Activated CD4-positive, alpha-beta T cell treated with anti-CD3 and anti-CD28 coated beads for 36 hours (primary cell): ENCODE results near the gene DLL4. TPM values are rescaled to one million over a fixed set of nuclear protein-coding genes. Genes with fewer than 3 reads are reported as not detected.

Experiments used
- ATAC-seq: fragments of 200-7000 bp; cut with Tn5 transposase; one replicate; pipeline ENCODE4 v1.10.0; 2021; ENCODE audit warnings: mild to moderate bottlenecking, moderate library complexity
- CTCF ChIA-PET: fragments of 350-600 bp; sonication (Branson Sonifier 250); formaldehyde crosslinking; loops from one replicate; lab custom pipeline; 2021; ENCODE audit warnings: antibody characterized with exemption; lab: Charles Lee
- POLR2A ChIA-PET: fragments of 350-600 bp; sonication (Branson Sonifier 250); formaldehyde crosslinking; loops from one replicate; lab custom pipeline; 2021; ENCODE audit warnings: antibody characterized with exemption, inconsistent platforms; lab: Charles Lee
- DNase-seq: peaks from one replicate; pipeline ENCODE4 v3.0.0-alpha.2; 2020
- H3K27ac Mint-ChIP-seq: one replicate; pipeline ENCODE4 v1.8.0; 2021; ENCODE audit warnings: mixed read lengths
- H3K27me3 Mint-ChIP-seq: one replicate; pipeline ENCODE4 v1.8.0; 2021; ENCODE audit warnings: mixed read lengths
- H3K36me3 Mint-ChIP-seq: one replicate; pipeline ENCODE4 v1.8.0; 2021; ENCODE audit warnings: low read depth, mixed read lengths
- H3K4me1 Mint-ChIP-seq: one replicate; pipeline ENCODE4 v1.8.0; 2021; ENCODE audit warnings: mixed read lengths
- H3K4me3 Mint-ChIP-seq: one replicate; pipeline ENCODE4 v1.8.0; 2021; ENCODE audit warnings: mild to moderate bottlenecking, moderate library complexity, mixed read lengths
- H3K9me3 Mint-ChIP-seq: one replicate; pipeline ENCODE4 v1.8.0; 2021; ENCODE audit warnings: low read depth, mixed read lengths
- intact Hi-C, 2 experiments: fragments of 100-400 bp; cut with DNase I in 1 of 2; cut with micrococcal nuclease in 1 of 2; formaldehyde crosslinking; loops; one replicate each; pipeline versions ENCODE4 v1.14.2 to v1.15.1; 2022 to 2024; cut with DNase I, micrococcal nuclease
- total RNA-seq, 2 experiments: library from RNA; stranded (reverse); gene quantifications; one replicate each; pipeline ENCODE4 v1.2.3, GENCODE V29; 2021

The DLL4 gene
- total RNA-seq, 2 experiments from 2014 or later = 0.18 to 0.30 TPM

DNA sequence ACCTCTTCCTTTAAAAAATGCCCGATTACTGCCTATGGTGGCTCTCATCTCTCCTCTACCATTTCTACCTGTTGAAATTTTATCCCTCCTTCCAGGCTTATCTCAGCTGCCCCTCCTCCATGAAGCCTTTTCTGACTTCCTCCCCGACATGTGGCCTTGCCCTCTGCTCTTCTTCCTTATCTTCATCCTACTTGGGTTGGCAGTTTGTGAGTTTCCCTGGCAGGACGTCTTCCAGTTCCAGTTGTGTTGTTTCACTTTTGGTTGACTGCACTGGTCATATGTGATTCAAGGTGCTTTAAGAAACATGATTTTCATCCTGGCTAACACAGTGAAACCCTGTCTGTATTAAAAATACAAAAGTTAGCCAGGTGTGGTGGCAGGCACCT, 4.4 kb downstream of the DLL4 start:
- peaks cover 22% of the 10 kb centered on the region for H3K4me1 Mint-ChIP-seq
- CTCF ChIA-PET = interaction anchor here (10.5 kb wide), 1 partner anchor 27 kb away, joined by 98 read pairs; no protein-coding TSS in a partner anchor
- intact Hi-C loops = loop anchor here in 1 of 2 experiments (10.0 kb wide), 1 partner anchor 91 kb away; no protein-coding TSS in a partner anchor
- no peaks in the 10 kb centered on the region for H3K9me3 Mint-ChIP-seq
- no peak for DNase-seq
- no peak overlapping the region for H3K4me3 Mint-ChIP-seq
- H3K27ac Mint-ChIP-seq = no peak overlapping the region
- H3K36me3 Mint-ChIP-seq = no peaks in the 10 kb centered on the region
- POLR2A ChIA-PET = no interaction called here
- ATAC-seq = no peak
- peaks cover 38% of the 10 kb centered on the region for H3K27me3 Mint-ChIP-seq

DNA sequence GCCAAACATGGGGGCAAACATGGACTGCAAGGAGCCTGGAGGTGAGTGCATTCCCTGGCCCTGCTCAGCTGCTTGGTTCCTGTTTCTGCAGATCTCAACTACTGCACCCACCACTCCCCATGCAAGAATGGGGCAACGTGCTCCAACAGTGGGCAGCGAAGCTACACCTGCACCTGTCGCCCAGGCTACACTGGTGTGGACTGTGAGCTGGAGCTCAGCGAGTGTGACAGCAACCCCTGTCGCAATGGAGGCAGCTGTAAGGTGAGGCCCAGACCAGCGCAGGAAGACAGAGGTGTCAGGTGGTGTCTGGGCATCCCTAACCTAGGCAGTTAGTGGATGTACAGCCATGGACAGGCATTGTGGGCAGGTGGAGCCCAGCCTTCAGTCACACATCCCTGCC, 5.3 kb downstream of the DLL4 start:
- Mint-ChIP-seq H3K9me3 (no peaks in the 10 kb centered on the region), H3K27me3 (peaks cover 30% of the 10 kb centered on the region), H3K27ac (no peak overlapping the region), H3K4me1 (peaks cover 14% of the 10 kb centered on the region), H3K4me3 (no peak overlapping the region), H3K36me3 (no peaks in the 10 kb centered on the region)
- POLR2A ChIA-PET = no interaction called here
- DNase-seq (no peak), ATAC-seq (no peak)
- intact Hi-C loops = loop anchor here in 1 of 2 experiments (10.0 kb wide), 1 partner anchor 90 kb away; no protein-coding TSS in a partner anchor
- CTCF ChIA-PET = interaction anchor here (0.6 to 0.9 kb wide), 2 partner anchors 11 to 18 kb away, joined by 3 to 6 read pairs; partner anchors contain the start of gene CHAC1

DNA sequence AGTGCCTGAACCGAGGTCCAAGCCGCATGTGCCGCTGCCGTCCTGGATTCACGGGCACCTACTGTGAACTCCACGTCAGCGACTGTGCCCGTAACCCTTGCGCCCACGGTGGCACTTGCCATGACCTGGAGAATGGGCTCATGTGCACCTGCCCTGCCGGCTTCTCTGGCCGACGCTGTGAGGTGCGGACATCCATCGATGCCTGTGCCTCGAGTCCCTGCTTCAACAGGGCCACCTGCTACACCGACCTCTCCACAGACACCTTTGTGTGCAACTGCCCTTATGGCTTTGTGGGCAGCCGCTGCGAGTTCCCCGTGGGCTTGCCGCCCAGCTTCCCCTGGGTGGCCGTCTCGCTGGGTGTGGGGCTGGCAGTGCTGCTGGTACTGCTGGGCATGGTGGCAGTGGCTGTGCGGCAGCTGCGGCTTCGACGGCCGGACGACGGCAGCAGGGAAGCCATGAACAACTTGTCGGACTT, 7.1 kb downstream of the DLL4 start:
- ChIA-PET POLR2A (no interaction called here), CTCF (interaction anchor here (0.6 to 0.8 kb wide), 5 partner anchors 16 to 154 kb away, joined by 3 to 4 read pairs (median 4); partner anchors contain the start of gene CHAC1)
- Mint-ChIP-seq H3K27me3 (peaks cover 16% of the 10 kb centered on the region), H3K27ac (no peak overlapping the region), H3K9me3 (no peaks in the 10 kb centered on the region), H3K4me3 (no peak overlapping the region), H3K4me1 (peaks cover 12% of the 10 kb centered on the region), H3K36me3 (no peaks in the 10 kb centered on the region)
- intact Hi-C loops = loop anchor here in 1 of 2 experiments (10.0 kb wide), 1 partner anchor 89 kb away; no protein-coding TSS in a partner anchor
- no peak for DNase-seq
- no peak for ATAC-seq

DNA sequence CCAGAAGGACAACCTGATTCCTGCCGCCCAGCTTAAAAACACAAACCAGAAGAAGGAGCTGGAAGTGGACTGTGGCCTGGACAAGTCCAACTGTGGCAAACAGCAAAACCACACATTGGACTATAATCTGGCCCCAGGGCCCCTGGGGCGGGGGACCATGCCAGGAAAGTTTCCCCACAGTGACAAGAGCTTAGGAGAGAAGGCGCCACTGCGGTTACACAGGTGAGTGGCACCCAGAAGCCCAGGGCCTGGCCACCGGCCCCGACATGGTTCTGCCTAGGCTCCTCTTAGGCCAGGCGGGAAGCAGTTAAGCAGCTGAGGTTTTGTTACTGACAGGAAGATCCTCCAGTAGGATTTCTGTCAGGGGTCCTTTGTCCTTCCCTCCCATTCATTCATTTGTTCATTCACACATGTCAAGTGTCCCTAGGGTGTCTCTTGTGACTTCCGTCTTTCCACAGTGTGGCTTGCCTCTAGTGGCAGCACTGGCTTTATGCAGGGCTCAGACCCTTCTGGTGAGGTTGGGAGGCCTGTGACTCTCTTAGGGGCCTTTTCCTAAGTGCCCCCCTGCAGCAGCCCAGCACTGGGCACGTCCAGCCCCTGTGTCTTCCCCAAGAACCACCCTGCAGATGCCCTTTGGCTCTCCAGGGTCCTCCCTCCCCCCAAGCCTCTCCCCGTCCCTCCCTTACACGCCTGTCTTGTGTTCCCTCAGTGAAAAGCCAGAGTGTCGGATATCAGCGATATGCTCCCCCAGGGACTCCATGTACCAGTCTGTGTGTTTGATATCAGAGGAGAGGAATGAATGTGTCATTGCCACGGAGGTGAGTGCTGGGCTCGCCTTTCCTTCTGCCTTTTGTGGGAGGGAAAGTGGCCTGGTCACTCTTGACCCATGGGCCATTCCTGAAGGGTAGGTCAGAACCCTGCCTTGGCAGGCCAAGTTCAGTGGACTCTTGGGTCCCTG, 7.8 kb downstream of the DLL4 start:
- no peak overlapping the region for H3K4me3 Mint-ChIP-seq
- CTCF ChIA-PET = interaction anchor here (0.7 to 0.8 kb wide), 4 partner anchors 15 to 45 kb away, joined by 3 to 4 read pairs (median 4); partner anchors contain the start of gene CHAC1
- no peak for DNase-seq
- intact Hi-C loops = loop anchor here in 1 of 2 experiments (10.0 kb wide), 1 partner anchor 88 kb away; no protein-coding TSS in a partner anchor
- H3K27me3 Mint-ChIP-seq = peaks cover 9% of the 10 kb centered on the region
- ATAC-seq = no peak
- no peaks in the 10 kb centered on the region for H3K36me3 Mint-ChIP-seq
- H3K27ac Mint-ChIP-seq = no peak overlapping the region
- POLR2A ChIA-PET = interaction anchor here (0.6 kb wide), 1 partner anchor 115 kb away, joined by 4 read pairs; no protein-coding TSS in a partner anchor
- H3K9me3 Mint-ChIP-seq = no peaks in the 10 kb centered on the region
- H3K4me1 Mint-ChIP-seq = peaks cover 14% of the 10 kb centered on the region

DNA sequence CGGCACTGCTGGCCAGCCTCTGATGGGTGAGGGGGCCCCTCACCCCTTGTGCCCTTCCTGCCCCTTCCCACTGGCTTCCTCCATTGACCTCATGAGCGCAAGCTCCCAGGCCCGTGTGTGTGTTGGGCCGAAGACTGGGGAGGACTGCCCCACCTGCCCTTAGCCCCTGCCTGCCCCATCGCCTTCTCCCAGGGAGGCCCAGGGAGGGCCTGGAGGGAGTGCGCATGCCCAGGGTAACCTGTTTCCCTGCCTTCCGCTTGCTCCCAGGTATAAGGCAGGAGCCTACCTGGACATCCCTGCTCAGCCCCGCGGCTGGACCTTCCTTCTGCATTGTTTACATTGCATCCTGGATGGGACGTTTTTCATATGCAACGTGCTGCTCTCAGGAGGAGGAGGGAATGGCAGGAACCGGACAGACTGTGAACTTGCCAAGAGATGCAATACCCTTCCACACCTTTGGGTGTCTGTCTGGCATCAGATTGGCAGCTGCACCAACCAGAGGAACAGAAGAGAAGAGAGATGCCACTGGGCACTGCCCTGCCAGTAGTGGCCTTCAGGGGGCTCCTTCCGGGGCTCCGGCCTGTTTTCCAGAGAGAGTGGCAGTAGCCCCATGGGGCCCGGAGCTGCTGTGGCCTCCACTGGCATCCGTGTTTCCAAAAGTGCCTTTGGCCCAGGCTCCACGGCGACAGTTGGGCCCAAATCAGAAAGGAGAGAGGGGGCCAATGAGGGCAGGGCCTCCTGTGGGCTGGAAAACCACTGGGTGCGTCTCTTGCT, 8.8 kb downstream of the DLL4 start:
- peak; percentile 36 for DNase-seq
- H3K36me3 Mint-ChIP-seq = no peaks in the 10 kb centered on the region
- CTCF ChIA-PET = no interaction called here
- H3K27me3 Mint-ChIP-seq = peaks cover 4% of the 10 kb centered on the region
- peaks cover 21% of the 10 kb centered on the region for H3K4me1 Mint-ChIP-seq
- POLR2A ChIA-PET = interaction anchor here (0.6 kb wide), 1 partner anchor 114 kb away, joined by 4 read pairs; no protein-coding TSS in a partner anchor
- peak; percentile 16 for ATAC-seq
- no peak overlapping the region for H3K27ac Mint-ChIP-seq
- intact Hi-C loops = loop anchor here in 1 of 2 experiments (10.0 kb wide), 1 partner anchor 87 kb away; no protein-coding TSS in a partner anchor
- H3K4me3 Mint-ChIP-seq = no peak overlapping the region
- no peaks in the 10 kb centered on the region for H3K9me3 Mint-ChIP-seq

- intact Hi-C loops = loop anchor here in 1 of 2 experiments (10.0 kb wide), 1 partner anchor 86 kb away; no protein-coding TSS in a partner anchor
- no peak for ATAC-seq
- no peak for DNase-seq
- Mint-ChIP-seq H3K9me3 (no peaks in the 10 kb centered on the region), H3K36me3 (no peaks in the 10 kb centered on the region), H3K4me3 (no peak overlapping the region), H3K4me1 (peaks cover 26% of the 10 kb centered on the region), H3K27me3 (peaks cover 1% of the 10 kb centered on the region), H3K27ac (no peak overlapping the region)
- ChIA-PET POLR2A (no interaction called here), CTCF (interaction anchor here (0.7 to 5.2 kb wide), 2 partner anchors 14 to 31 kb away, joined by 3 to 65 read pairs; partner anchors contain the start of gene CHAC1)
Observed at GRCh38 chr15:40938536-40938870, 9.4 kb downstream of the DLL4 start.

DNA sequence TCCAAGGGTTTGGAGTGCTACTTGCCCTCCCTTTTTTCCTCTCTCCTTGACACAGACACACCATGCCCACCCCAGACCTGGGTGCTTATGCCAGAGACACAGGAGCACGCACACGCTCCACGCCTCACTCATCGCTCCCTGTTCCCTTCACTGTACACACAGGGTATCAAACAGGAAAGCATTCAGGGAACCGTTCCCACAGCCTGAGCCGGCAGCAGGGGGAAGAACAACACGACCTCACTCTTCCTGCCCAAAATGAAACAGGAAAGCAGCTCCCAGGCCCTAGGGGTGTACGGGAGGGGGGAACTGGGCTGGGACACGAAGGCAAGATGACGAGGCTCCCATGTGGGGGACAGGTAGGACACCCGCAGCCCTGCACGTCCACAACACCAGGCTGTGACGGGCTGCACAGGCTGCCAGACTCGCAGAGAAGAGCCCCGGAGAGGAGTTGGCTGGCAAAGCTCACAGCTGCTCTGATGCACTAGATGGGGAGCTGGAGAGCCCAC, 11.2 kb downstream of the DLL4 start:
- ChIA-PET POLR2A (interaction anchor here (1.4 to 3.6 kb wide), 2 partner anchors 10 to 12 kb away, joined by 3 to 19 read pairs; partner anchors contain the start of gene CHAC1), CTCF (interaction anchor here (0.6 to 5.2 kb wide), 14 partner anchors 11 to 229 kb away, joined by 3 to 66 read pairs (median 3); partner anchors contain the start of genes CHAC1, DLL4 and VPS18)
- no peaks in the 10 kb centered on the region for H3K27me3 Mint-ChIP-seq
- DNase-seq = peak; percentile 43
- peak overlapping the region; percentile 65 for H3K4me3 Mint-ChIP-seq
- peak overlapping the region; percentile 35 for H3K27ac Mint-ChIP-seq
- intact Hi-C loops = no loop called here
- H3K9me3 Mint-ChIP-seq = no peaks in the 10 kb centered on the region
- no peak for ATAC-seq
- H3K4me1 Mint-ChIP-seq = peaks cover 32% of the 10 kb centered on the region
- H3K36me3 Mint-ChIP-seq = no peaks in the 10 kb centered on the region

DNA sequence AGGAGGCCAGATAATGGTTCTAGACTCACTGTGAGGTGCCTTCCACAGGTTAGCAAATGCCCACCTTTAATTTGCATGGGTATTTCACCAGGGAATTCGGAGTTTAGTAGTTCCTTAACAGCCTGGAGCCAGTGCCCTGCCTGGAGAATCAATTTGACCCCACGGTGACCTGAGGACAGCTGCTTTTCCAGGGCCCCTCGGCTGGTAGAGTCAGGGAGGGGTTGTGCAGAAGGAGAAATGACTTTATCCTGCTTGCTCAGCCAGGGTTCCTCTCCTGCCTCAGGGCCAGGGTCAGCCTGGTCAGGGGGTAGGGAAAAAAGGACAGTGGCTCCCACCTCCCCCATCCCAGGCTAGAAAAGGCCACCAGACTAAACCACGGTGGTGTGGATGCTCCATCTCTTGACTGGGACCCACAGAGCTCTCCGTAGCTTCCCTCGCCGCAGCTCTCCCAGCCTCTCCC, 12.0 kb downstream of the DLL4 start:
- Mint-ChIP-seq H3K27ac (peak overlapping the region; percentile 92), H3K36me3 (no peaks in the 10 kb centered on the region), H3K9me3 (no peaks in the 10 kb centered on the region), H3K27me3 (no peaks in the 10 kb centered on the region), H3K4me3 (peak overlapping the region; percentile 65), H3K4me1 (peaks cover 36% of the 10 kb centered on the region)
- CTCF ChIA-PET = interaction anchor here (0.6 to 5.2 kb wide), 28 partner anchors 11 to 289 kb away, joined by 3 to 66 read pairs (median 4); partner anchors contain the start of genes CHAC1, DLL4 and VPS18
- DNase-seq (no peak), ATAC-seq (no peak)
- intact Hi-C loops = loop anchor here in 1 of 2 experiments (1.0 kb wide), 1 partner anchor 47 kb away; the partner anchor contains the start of gene VPS18
- POLR2A ChIA-PET = interaction anchor here (0.6 to 3.6 kb wide), 5 partner anchors 11 to 107 kb away, joined by 3 to 19 read pairs (median 4); partner anchors contain the start of gene CHAC1

GRCh38 chr15:40941528-40942336, 12.6 kb downstream of the DLL4 start:
- POLR2A ChIA-PET = interaction anchor here (0.6 to 3.6 kb wide), 6 partner anchors 11 to 35 kb away, joined by 3 to 19 read pairs (median 5); partner anchors contain the start of gene CHAC1
- no peaks in the 10 kb centered on the region for H3K36me3 Mint-ChIP-seq
- CTCF ChIA-PET = interaction anchor here (0.6 to 5.2 kb wide), 40 partner anchors 11 to 537 kb away, joined by 3 to 66 read pairs (median 4); partner anchors contain the start of genes CHAC1, CHP1, DLL4 and VPS18
- intact Hi-C loops = loop anchor here (1.0 kb wide), 3 partner anchors 12 to 47 kb away; partner anchors contain the start of genes CHAC1 (in 2 of the 2) and VPS18 (in 1 of the 2)
- peak overlapping the region; percentile 92 for H3K27ac Mint-ChIP-seq
- H3K27me3 Mint-ChIP-seq = no peaks in the 10 kb centered on the region
- no peaks in the 10 kb centered on the region for H3K9me3 Mint-ChIP-seq
- DNase-seq = peak; percentile 81
- peak overlapping the region; percentile 80 for H3K4me3 Mint-ChIP-seq
- ATAC-seq = peak; percentile 82
- H3K4me1 Mint-ChIP-seq = peaks cover 39% of the 10 kb centered on the region
